SK-N-MC (cell line): ENCODE measurements around the gene BCAR3.
"Not testable (repeated sequence)": the region's sequence is repeated elsewhere in the genome, so short reads cannot be mapped to it uniquely, and the experiment has no call there.

Experiments
- DNase-seq: peaks from one replicate; pipeline ENCODE4 v3.0.0-alpha.2; 2011; ENCODE audit warnings: low read depth, low spot score
- H3K27ac ChIP-seq: fragments of 200-600 bp; sonication (generic); 2 replicates; pipeline ENCODE4 v1.5.1; 2016; ENCODE audit warnings: mixed run types
- H3K36me3 ChIP-seq: fragments of 200-600 bp; sonication (generic); 2 replicates; pipeline ENCODE4 v1.6.1; 2017; ENCODE audit warnings: antibody characterized with exemption, low read length, mixed read lengths; ENCODE audit not compliant: insufficient read depth
- H3K4me3 ChIP-seq: fragments of 200-600 bp; sonication (generic); 2 replicates; pipeline ENCODE4 v1.5.1; 2016
- H3K9ac ChIP-seq: fragments of 200-600 bp; sonication (generic); 2 replicates; pipeline ENCODE4 v1.8.0; 2017; ENCODE audit warnings: mixed run types, mixed read lengths; ENCODE audit not compliant: insufficient read length
- H3K9me3 ChIP-seq: fragments of 200-600 bp; sonication (generic); 2 replicates; pipeline ENCODE4 v1.6.1; 2017; ENCODE audit warnings: low read depth, mild to moderate bottlenecking, antibody characterized with exemption, low read length, moderate library complexity, mixed read lengths
- EZH2 ChIP-seq: fragments of 200-600 bp; sonication (generic); IDR thresholded peaks from one replicate; pipeline ENCODE4 v1.6.1; 2017; ENCODE audit warnings: antibody characterized with exemption
- FOXP2 ChIP-seq: optimal IDR thresholded peaks from 2 replicates; pipeline ENCODE3; 2011; ENCODE audit warnings: mild to moderate bottlenecking, moderate library complexity; ENCODE audit not compliant: insufficient read depth; ENCODE audit errors: extremely low read length, control extremely low read depth
- POLR2AphosphoS5 ChIP-seq: IDR thresholded peaks from 2 replicates; pipeline ENCODE4 v1.6.1; 2012; ENCODE audit warnings: mild to moderate bottlenecking, low read depth, low read length, borderline replicate concordance

The BCAR3 gene

DNA sequence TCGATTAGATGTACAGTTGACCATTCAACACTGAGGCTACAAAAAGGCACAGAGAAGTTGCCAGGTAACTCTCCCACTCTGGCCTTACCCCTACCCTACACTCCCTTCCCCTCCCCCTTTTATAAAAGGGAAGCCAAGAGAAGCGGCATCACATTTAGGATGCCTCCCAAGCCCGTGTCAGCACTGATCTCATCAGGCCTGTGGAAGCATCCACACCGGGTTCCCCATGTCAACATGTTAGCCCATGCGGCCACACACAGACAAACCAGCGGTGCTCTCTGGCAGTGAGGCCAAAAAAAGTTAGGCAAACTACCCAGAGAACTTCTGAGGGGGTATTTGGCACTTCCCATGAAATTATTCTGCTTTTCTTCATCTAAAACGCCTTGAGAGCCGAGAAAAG, 29.9 kb downstream of the BCAR3 start:
- Histone ChIP-seq H3K9ac (no peak overlapping the region), H3K9me3 (no peaks in the 10 kb centered on the region), H3K27ac (no peak overlapping the region), H3K4me3 (no peak overlapping the region), H3K36me3 (no peaks in the 10 kb centered on the region)
- no peak for DNase-seq
- TF ChIP-seq FOXP2 (no peak), POLR2AphosphoS5 (no peak), EZH2 (no peak)

- not testable (repeated sequence) for H3K9me3 ChIP-seq, H3K4me3 ChIP-seq, H3K27ac ChIP-seq, H3K36me3 ChIP-seq, H3K9ac ChIP-seq, DNase-seq
Measured at GRCh38 chr1:93650159-93650558, 31.5 kb downstream of the BCAR3 start.

- H3K9me3 ChIP-seq: no peaks in the 10 kb centered on the region
- TF ChIP-seq EZH2: no peak
- TF ChIP-seq POLR2AphosphoS5: no peak
- TF ChIP-seq FOXP2: no peak
- H3K4me3 ChIP-seq: no peak overlapping the region
- H3K27ac ChIP-seq: no peak overlapping the region
- H3K9ac ChIP-seq: no peak overlapping the region
- no peak for DNase-seq
- no peaks in the 10 kb centered on the region for H3K36me3 ChIP-seq
Measured at GRCh38 chr1:93649231-93649630, 32.4 kb downstream of the BCAR3 start.

DNA sequence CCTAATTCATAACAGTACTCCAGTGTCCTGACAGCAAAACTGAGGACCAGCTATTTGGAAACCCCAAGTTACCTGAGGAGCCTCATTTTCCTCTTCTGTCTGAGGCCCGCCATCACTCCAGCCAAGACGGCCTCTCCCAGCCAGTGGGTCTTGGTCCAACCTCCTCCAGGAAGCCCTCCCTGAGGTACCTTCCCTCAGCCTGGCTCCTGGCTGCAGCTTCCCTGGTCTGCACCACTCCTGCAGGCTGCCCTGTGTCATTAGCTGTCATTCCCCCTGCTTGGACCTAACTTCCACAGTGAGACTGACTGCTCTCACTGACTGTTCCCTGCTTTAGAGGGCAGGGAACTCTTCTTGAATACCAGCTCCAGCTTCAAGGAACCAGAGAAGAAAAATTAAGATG, 33.0 kb downstream of the BCAR3 start:
- H3K9me3 ChIP-seq: no peaks in the 10 kb centered on the region
- no peak overlapping the region for H3K27ac ChIP-seq
- H3K9ac ChIP-seq: no peak overlapping the region
- no peak for DNase-seq
- no peak overlapping the region for H3K4me3 ChIP-seq
- TF ChIP-seq EZH2 (no peak), FOXP2 (no peak), POLR2AphosphoS5 (no peak)
- no peaks in the 10 kb centered on the region for H3K36me3 ChIP-seq

DNA sequence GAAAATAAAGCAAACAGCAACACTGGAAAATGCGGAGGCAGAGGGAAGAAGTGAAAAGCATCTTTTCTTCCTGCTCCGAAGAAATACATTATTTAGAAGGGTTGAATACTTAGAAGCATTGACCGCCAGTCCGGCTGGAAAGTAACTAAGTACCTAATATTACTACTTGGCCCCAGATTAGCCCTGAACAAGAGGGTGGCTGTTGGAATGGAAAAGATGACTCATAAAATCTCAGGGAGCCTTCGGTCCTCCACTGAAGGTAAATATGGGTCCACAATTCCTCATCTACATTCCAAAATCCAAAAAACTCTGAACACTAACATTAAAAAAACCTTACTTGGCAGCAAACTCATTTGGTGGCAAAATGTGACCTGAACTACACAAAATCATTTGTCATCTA, 40.1 kb downstream of the BCAR3 start:
- TF ChIP-seq EZH2: no peak
- no peak for TF ChIP-seq POLR2AphosphoS5
- TF ChIP-seq FOXP2: no peak
- H3K36me3 ChIP-seq: no peaks in the 10 kb centered on the region
- DNase-seq: no peak

DNA sequence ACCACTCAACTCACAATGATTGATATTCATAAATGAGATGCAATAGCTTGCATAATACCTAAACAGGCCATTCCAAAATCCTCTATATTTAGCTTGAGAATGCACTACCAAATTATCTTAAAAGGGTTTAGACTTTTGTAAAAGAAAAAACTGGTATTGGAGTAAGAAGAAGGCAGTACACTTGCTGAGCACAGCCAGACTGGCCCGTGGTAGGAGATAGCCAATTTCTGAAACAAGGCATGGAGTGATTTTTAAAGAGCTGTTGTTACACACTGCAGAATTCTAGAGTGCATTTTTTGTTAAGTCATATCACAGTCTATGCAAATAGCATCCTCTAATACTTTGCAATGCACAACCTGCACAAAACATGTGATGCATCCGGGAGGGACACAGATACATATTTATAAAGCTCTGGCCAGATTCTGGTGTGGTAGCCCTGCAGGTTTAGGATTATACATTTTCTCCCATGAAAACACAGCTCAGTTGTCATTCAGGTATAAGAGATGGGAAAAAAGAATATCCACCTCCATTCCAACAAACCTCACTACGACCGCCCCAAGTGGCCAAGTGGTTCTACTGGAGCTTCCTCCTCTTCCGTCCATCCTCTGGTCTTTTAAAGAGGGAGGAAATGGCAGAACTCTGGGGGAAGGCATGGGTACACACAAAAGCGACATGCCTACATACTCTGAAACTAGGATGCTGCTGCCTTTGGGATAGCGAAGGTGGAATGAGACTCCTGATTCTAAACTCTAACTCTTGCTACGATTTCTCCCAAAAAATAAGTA, 40.8 kb downstream of the BCAR3 start:
- Histone ChIP-seq H3K9ac (no peak overlapping the region), H3K9me3 (no peaks in the 10 kb centered on the region), H3K27ac (no peak overlapping the region), H3K4me3 (no peak overlapping the region), H3K36me3 (no peaks in the 10 kb centered on the region)
- no peak for DNase-seq
- TF ChIP-seq FOXP2: no peak
- no peak for TF ChIP-seq EZH2
- TF ChIP-seq POLR2AphosphoS5: no peak

More for the DNA sequence above, 40.1 kb downstream of the BCAR3 start:
- H3K9ac ChIP-seq: no peak overlapping the region
- no peak overlapping the region for H3K4me3 ChIP-seq
- H3K27ac ChIP-seq: no peak overlapping the region
- H3K9me3 ChIP-seq: no peaks in the 10 kb centered on the region

- no peak overlapping the region for H3K9ac ChIP-seq
Measured at GRCh38 chr1:93638981-93639380, 42.7 kb downstream of the BCAR3 start.

GRCh38 chr1:93638307-93638847, 43.3 kb downstream of the BCAR3 start:
- Histone ChIP-seq H3K9ac (no peak overlapping the region), H3K9me3 (no peaks in the 10 kb centered on the region), H3K36me3 (no peaks in the 10 kb centered on the region), H3K27ac (no peak overlapping the region), H3K4me3 (no peak overlapping the region)
- DNase-seq: no peak
- TF ChIP-seq FOXP2: no peak
- TF ChIP-seq EZH2: no peak
- TF ChIP-seq POLR2AphosphoS5: no peak

More at GRCh38 chr1:93638981-93639380, 42.7 kb downstream of the BCAR3 start:
- DNase-seq: no peak
- Histone ChIP-seq H3K36me3 (no peaks in the 10 kb centered on the region), H3K27ac (no peak overlapping the region), H3K9me3 (no peaks in the 10 kb centered on the region), H3K4me3 (no peak overlapping the region)
- TF ChIP-seq FOXP2 (no peak), POLR2AphosphoS5 (no peak), EZH2 (no peak)

GRCh38 chr1:93636712-93637111, 44.9 kb downstream of the BCAR3 start:
- H3K4me3 ChIP-seq: no peak overlapping the region
- TF ChIP-seq EZH2: no peak
- TF ChIP-seq POLR2AphosphoS5: no peak
- no peak for TF ChIP-seq FOXP2
- DNase-seq: no peak
- no peak overlapping the region for H3K9ac ChIP-seq
- no peak overlapping the region for H3K27ac ChIP-seq
- H3K9me3 ChIP-seq: no peaks in the 10 kb centered on the region
- no peaks in the 10 kb centered on the region for H3K36me3 ChIP-seq
